ENCODE measurements around the gene OBI1. TPM values are rescaled to one million over a fixed set of nuclear protein-coding genes. Genes with fewer than 3 reads are reported as not detected.

The OBI1 gene
- total RNA-seq, 1 donor from 2014 or later: 26.1 TPM

Other genes starting within 250 kb of the OBI1 start
- 0.19 and 0.41 TPM in 2 replicates for gene POU4F1, start 55.6 kb downstream of the OBI1 start, total RNA-seq

Data from neural crest cell (in vitro differentiated cells).